ENCODE measurements around the gene KCNK6. TPM values are rescaled to one million over a fixed set of nuclear protein-coding genes. Genes with fewer than 3 reads are reported as not detected.
"Not testable (repeated sequence)": the region's sequence is repeated elsewhere in the genome, so short reads cannot be mapped to it uniquely, and the experiment has no call there.

The KCNK6 gene
- total RNA-seq, 1 donor from 2014 or later: 0.92 TPM

GRCh38 chr19:38361633-38362075, 42.0 kb downstream of the KCNK6 start:
- H3K4me1 Mint-ChIP-seq: peaks cover 15% of the 10 kb centered on the region
- Histone ChIP-seq H3F3A (ENCODE audit: low read depth) (peaks cover 24% of the 10 kb centered on the region), H4K20me1 (ENCODE audit: low read depth) (no peaks in the 10 kb centered on the region), H3K4me1 (peaks cover 3% of the 10 kb centered on the region), H3K4me3 (peak overlapping the region; percentile 67), H3K4me2 (peak overlapping the region; percentile 83), H3K9ac (no peak overlapping the region), H3K9me3 (ENCODE audit: low read depth) (no peaks in the 10 kb centered on the region), H2AFZ (replicated peaks) (peak overlapping the region; percentile 61), H3K27me3 (peaks cover 50% of the 10 kb centered on the region), H3K79me2 (ENCODE audit: low read depth) (no peaks in the 10 kb centered on the region), H3K27ac (no peak overlapping the region), H3K36me3 (no peaks in the 10 kb centered on the region)
- DNase-seq (ENCODE audit: low spot score): peak; percentile 97
- peak overlapping the region; percentile 87 for H3K4me3 Mint-ChIP-seq
- no peaks in the 10 kb centered on the region for H3K36me3 Mint-ChIP-seq
- H3K27me3 Mint-ChIP-seq (ENCODE audit: insufficient read depth, low read depth): peaks cover 29% of the 10 kb centered on the region
- TF ChIP-seq CTCF (IDR thresholded peaks at IDR 0.05): peak; percentile 31
- peak; percentile 44 for TF ChIP-seq EZH2 (IDR thresholded peaks at IDR 0.05)
- no peak for TF ChIP-seq EZH2phosphoT487 (IDR thresholded peaks at IDR 0.05)
- peaks cover 5% of the 10 kb centered on the region for H3K9me3 Mint-ChIP-seq
- H3K27ac Mint-ChIP-seq: no peak overlapping the region

DNA sequence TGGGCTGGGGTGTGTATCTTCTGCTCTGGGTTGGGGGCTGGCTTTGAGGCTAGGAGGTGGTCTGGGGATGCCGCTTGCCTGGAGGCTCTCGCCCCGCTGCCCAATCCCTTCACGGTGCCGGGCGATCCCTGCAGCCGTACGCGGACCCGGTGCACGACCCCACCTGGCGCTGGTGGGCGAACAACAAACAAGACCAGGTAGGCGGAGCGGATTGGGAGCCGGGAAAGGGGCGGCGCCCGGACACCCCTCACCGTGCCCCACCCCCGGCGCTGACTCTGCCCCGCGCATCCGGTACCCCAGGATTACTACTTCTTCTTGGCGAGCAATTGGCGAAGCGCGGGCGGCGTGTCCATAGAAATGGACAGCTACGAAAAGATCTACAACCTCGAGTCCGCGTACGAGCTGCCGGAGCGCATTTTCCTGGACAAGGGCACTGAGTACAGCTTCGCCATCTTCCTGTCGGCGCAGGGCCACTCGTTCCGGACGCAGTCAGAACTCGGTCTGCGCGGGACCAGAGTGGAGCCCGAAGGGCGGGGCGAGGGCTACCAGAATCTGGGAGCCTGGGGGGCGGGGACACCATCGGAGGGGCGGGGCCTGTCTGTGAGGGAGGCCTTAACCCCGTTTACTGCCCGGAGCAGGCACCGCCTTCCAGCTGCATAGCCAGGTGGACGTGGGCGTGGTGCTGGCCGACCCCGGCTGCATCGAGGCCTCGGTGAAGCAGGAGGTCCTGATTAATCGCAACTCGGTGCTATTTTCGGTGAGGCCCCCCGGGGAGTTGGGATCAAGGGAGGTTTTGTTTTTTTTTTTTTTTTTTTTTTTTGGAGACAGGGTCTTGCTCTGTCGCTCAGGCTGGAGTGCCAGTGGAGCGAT, 42.7 kb downstream of the KCNK6 start:
- Mint-ChIP-seq H3K36me3 (no peaks in the 10 kb centered on the region), H3K27me3 (ENCODE audit: insufficient read depth, low read depth) (peaks cover 29% of the 10 kb centered on the region), H3K4me1 (peaks cover 15% of the 10 kb centered on the region), H3K27ac (no peak overlapping the region), H3K9me3 (peaks cover 5% of the 10 kb centered on the region), H3K4me3 (peak overlapping the region; percentile 87)
- Histone ChIP-seq H3F3A (ENCODE audit: low read depth) (peaks cover 24% of the 10 kb centered on the region), H3K79me2 (ENCODE audit: low read depth) (no peaks in the 10 kb centered on the region), H4K20me1 (ENCODE audit: low read depth) (no peaks in the 10 kb centered on the region), H3K9ac (no peak overlapping the region), H3K27me3 (peaks cover 44% of the 10 kb centered on the region), H3K4me3 (peak overlapping the region; percentile 67), H3K9me3 (ENCODE audit: low read depth) (no peaks in the 10 kb centered on the region), H3K4me1 (peaks cover 3% of the 10 kb centered on the region), H3K4me2 (peak overlapping the region; percentile 83), H2AFZ (replicated peaks) (peak overlapping the region; percentile 75), H3K36me3 (no peaks in the 10 kb centered on the region), H3K27ac (peak overlapping the region; percentile 19)
- peak; percentile 95 for DNase-seq (ENCODE audit: low spot score)
- TF ChIP-seq EZH2 (IDR thresholded peaks at IDR 0.05) (no peak), EZH2phosphoT487 (IDR thresholded peaks at IDR 0.05) (no peak), CTCF (IDR thresholded peaks at IDR 0.05) (no peak)

- H3K27me3 Mint-ChIP-seq (ENCODE audit: insufficient read depth, low read depth): peaks cover 21% of the 10 kb centered on the region
- peak overlapping the region; percentile 70 for H3K4me3 Mint-ChIP-seq
- H3K9me3 ChIP-seq (ENCODE audit: low read depth): not testable (repeated sequence)
Observed at GRCh38 chr19:38362946-38363688, 43.5 kb downstream of the KCNK6 start.

More at GRCh38 chr19:38362946-38363688, 43.5 kb downstream of the KCNK6 start:
- not testable (repeated sequence) for H3K79me2 ChIP-seq (ENCODE audit: low read depth); H2AFZ ChIP-seq (replicated peaks); H3K27ac ChIP-seq; H3K36me3 Mint-ChIP-seq; DNase-seq (ENCODE audit: low spot score); H3K9me3 Mint-ChIP-seq; H3K27ac Mint-ChIP-seq; H3K9ac ChIP-seq; H3K36me3 ChIP-seq; H4K20me1 ChIP-seq (ENCODE audit: low read depth)
- H3K4me1 Mint-ChIP-seq: peaks cover 17% of the 10 kb centered on the region
- Histone ChIP-seq H3K4me1 (peaks cover 10% of the 10 kb centered on the region), H3K4me2 (peak overlapping the region; percentile 83), H3K27me3 (peaks cover 36% of the 10 kb centered on the region), H3K4me3 (peak overlapping the region; percentile 67), H3F3A (ENCODE audit: low read depth) (peaks cover 26% of the 10 kb centered on the region)

All from neural progenitor cell (in vitro differentiated cells).